ENCODE data around the gene DTD1. TPM values are rescaled to one million over a fixed set of nuclear protein-coding genes. Genes with fewer than 3 reads are reported as not detected.
A peak's percentile ranks its signal among the peaks of the same experiment; 100 is the strongest.

Gene DTD1
- total RNA-seq, 8 experiments from 2014 or later = 44.4 to 163 (median 110) TPM

GRCh38 chr20:18578581-18578980 lies 9.3 kb upstream of the DTD1 start:
- H3K27ac ChIP-seq = no peak overlapping the region
- in situ Hi-C loops (cut with MboI; ENCODE audit: low pct_unique_long_range_greater_than_20kb in 2 of 9, low sequenced_read_pairs in 9 of 9, unreplicated experiment in 9 of 9) = no loop called here
- peaks cover 0 to 4% of the 10 kb centered on the region in 2 donors for H3K4me1 ChIP-seq (replicated peaks in 1 of 2)
- peak in 1 of 8 experiments; percentile 4 for ATAC-seq (replicated peaks in 6 of 8)
- H3K4me3 ChIP-seq = no peak overlapping the region
- 50 to 100% (median 85%) methylated on average over 1 to 6 of the region's 6 CpGs; no CpG with 5 or more reads in 1 of the 10 experiments for WGBS, 10 experiments

- Histone ChIP-seq H3K4me3 (no peak overlapping the region), H3K27ac (no peak overlapping the region), H3K4me1 (replicated peaks in 1 of 2) (peaks cover 8 to 15% of the 10 kb centered on the region in 2 donors)
- in situ Hi-C loops (cut with MboI; ENCODE audit: low pct_unique_long_range_greater_than_20kb in 2 of 9, low sequenced_read_pairs in 9 of 9, unreplicated experiment in 9 of 9) = no loop called here
- 36 to 83% (median 64%) methylated on average over 1 to 4 of the region's 4 CpGs; no CpG with 5 or more reads in 4 of the 10 experiments for WGBS, 10 experiments
- peak in 4 of 8 experiments; percentile 36 to 88 (median 54) for ATAC-seq (replicated peaks in 6 of 8)
Measured at GRCh38 chr20:18580012-18580411, 7.8 kb upstream of the DTD1 start.

- ATAC-seq (replicated peaks in 6 of 8) = peak in 5 of 8 experiments; percentile 21 to 69 (median 45)
- 0 to 50% (median 40%) methylated on average over 1 of the region's 2 CpGs; no CpG with 5 or more reads in 7 of the 10 experiments for WGBS, 10 experiments
Measured at GRCh38 chr20:18585134-18585533, 2.7 kb upstream of the DTD1 start.

GRCh38 chr20:18588574-18588933 lies 700 bp downstream of the DTD1 start:
- Histone ChIP-seq H3K4me1 (replicated peaks in 1 of 2) (peaks cover 30 to 43% of the 10 kb centered on the region in 2 donors), H3K4me3 (peak overlapping the region; percentile 64 to 89 (median 72)), H3K27ac (peak overlapping the region; percentile 95 to 96)
- 0 to 15% (median 0%) methylated on average over 2 to 17 of the region's 18 CpGs; no CpG with 5 or more reads in 2 of the 10 experiments for WGBS, 10 experiments
- in situ Hi-C loops (cut with MboI; ENCODE audit: low pct_unique_long_range_greater_than_20kb in 2 of 9, low sequenced_read_pairs in 9 of 9, unreplicated experiment in 9 of 9) = no loop called here
- ATAC-seq (replicated peaks in 6 of 8) = peak in 5 of 8 experiments; percentile 12 to 29 (median 24)

More at GRCh38 chr20:18585134-18585533, 2.7 kb upstream of the DTD1 start:
- Histone ChIP-seq H3K4me3 (no peak overlapping the region), H3K4me1 (replicated peaks in 1 of 2) (peaks cover 18 to 25% of the 10 kb centered on the region in 2 donors), H3K27ac (peak overlapping the region; percentile 81 to 92)
- in situ Hi-C loops (cut with MboI; ENCODE audit: low pct_unique_long_range_greater_than_20kb in 2 of 9, low sequenced_read_pairs in 9 of 9, unreplicated experiment in 9 of 9) = no loop called here

- no peak for ATAC-seq (replicated peaks in 6 of 8)
- Histone ChIP-seq H3K4me3 (peak overlapping the region; percentile 64 to 89 (median 72)), H3K27ac (peak overlapping the region in 1 of 2 donors; percentile 96), H3K4me1 (replicated peaks in 1 of 2) (peaks cover 22 to 32% of the 10 kb centered on the region in 2 donors)
- WGBS, 10 experiments = 57 to 100% (median 77%) methylated on average over 1 to 4 of the region's 8 CpGs; no CpG with 5 or more reads in 2 of the 10 experiments
- in situ Hi-C loops (cut with MboI; ENCODE audit: low pct_unique_long_range_greater_than_20kb in 2 of 9, low sequenced_read_pairs in 9 of 9, unreplicated experiment in 9 of 9) = no loop called here
Measured at GRCh38 chr20:18589941-18590674, 2.3 kb downstream of the DTD1 start.

- in situ Hi-C loops (cut with MboI; ENCODE audit: low pct_unique_long_range_greater_than_20kb in 2 of 9, low sequenced_read_pairs in 9 of 9, unreplicated experiment in 9 of 9) = no loop called here
- Histone ChIP-seq H3K4me1 (replicated peaks in 1 of 2) (peaks cover 6 to 9% of the 10 kb centered on the region in 2 donors), H3K27ac (no peak overlapping the region), H3K4me3 (no peak overlapping the region)
- ATAC-seq (replicated peaks in 6 of 8) = no peak
Measured at GRCh38 chr20:18596270-18596669, 8.4 kb downstream of the DTD1 start.

GRCh38 chr20:18609741-18610140 lies 21.9 kb downstream of the DTD1 start:
- Histone ChIP-seq H3K4me1 (replicated peaks in 1 of 2) (no peaks in the 10 kb centered on the region), H3K4me3 (no peak overlapping the region), H3K27ac (no peak overlapping the region)
- no peak for ATAC-seq (replicated peaks in 6 of 8)
- in situ Hi-C loops (cut with MboI; ENCODE audit: low pct_unique_long_range_greater_than_20kb in 2 of 9, low sequenced_read_pairs in 9 of 9, unreplicated experiment in 9 of 9) = no loop called here

GRCh38 chr20:18611492-18611891 lies 23.6 kb downstream of the DTD1 start:
- WGBS, 10 experiments = 48 to 95% (median 78%) methylated on average over 1 to 8 of the region's 8 CpGs
- ATAC-seq (replicated peaks in 6 of 8) = no peak
- no peak overlapping the region for H3K27ac ChIP-seq
- H3K4me1 ChIP-seq (replicated peaks in 1 of 2) = no peaks in the 10 kb centered on the region
- in situ Hi-C loops (cut with MboI; ENCODE audit: low pct_unique_long_range_greater_than_20kb in 2 of 9, low sequenced_read_pairs in 9 of 9, unreplicated experiment in 9 of 9) = no loop called here
- H3K4me3 ChIP-seq = no peak overlapping the region

GRCh38 chr20:18613553-18613952 lies 25.7 kb downstream of the DTD1 start:
- Histone ChIP-seq H3K4me3 (no peak overlapping the region), H3K27ac (no peak overlapping the region), H3K4me1 (replicated peaks in 1 of 2) (no peaks in the 10 kb centered on the region)
- 60 to 100% (median 76%) methylated on average over 1 to 2 of the region's 2 CpGs; no CpG with 5 or more reads in 2 of the 10 experiments for WGBS, 10 experiments
- in situ Hi-C loops (cut with MboI; ENCODE audit: low pct_unique_long_range_greater_than_20kb in 2 of 9, low sequenced_read_pairs in 9 of 9, unreplicated experiment in 9 of 9) = no loop called here
- ATAC-seq (replicated peaks in 6 of 8) = peak in 4 of 8 experiments; percentile 27 to 90 (median 59)

- H3K4me3 ChIP-seq = no peak overlapping the region
- WGBS, 10 experiments = 80 to 100% (median 96%) methylated on average over 1 to 5 of the region's 5 CpGs; no CpG with 5 or more reads in 4 of the 10 experiments
- in situ Hi-C loops (cut with MboI; ENCODE audit: low pct_unique_long_range_greater_than_20kb in 2 of 9, low sequenced_read_pairs in 9 of 9, unreplicated experiment in 9 of 9) = no loop called here
- no peak for ATAC-seq (replicated peaks in 6 of 8)
- H3K4me1 ChIP-seq (replicated peaks in 1 of 2) = no peaks in the 10 kb centered on the region
- no peak overlapping the region for H3K27ac ChIP-seq
Measured at GRCh38 chr20:18614244-18614643, 26.4 kb downstream of the DTD1 start.

- Histone ChIP-seq H3K4me3 (no peak overlapping the region), H3K27ac (no peak overlapping the region), H3K4me1 (replicated peaks in 1 of 2) (no peaks in the 10 kb centered on the region)
- whole genome bisulfite sequencing, 10 experiments = 15 to 100% (median 85%) methylated on average over 1 to 4 of the region's 5 CpGs; no CpG with 5 or more reads in 5 of the 10 experiments
- no peak for ATAC-seq (replicated peaks in 6 of 8)
- in situ Hi-C loops (cut with MboI; ENCODE audit: low pct_unique_long_range_greater_than_20kb in 2 of 9, low sequenced_read_pairs in 9 of 9, unreplicated experiment in 9 of 9) = no loop called here
Measured at GRCh38 chr20:18615020-18615650, 27.3 kb downstream of the DTD1 start.

GRCh38 chr20:18621004-18621403 lies 33.1 kb downstream of the DTD1 start:
- 49 to 100% (median 92%) methylated on average over 2 to 5 of the region's 5 CpGs for WGBS, 10 experiments
- Histone ChIP-seq H3K4me3 (no peak overlapping the region), H3K4me1 (replicated peaks in 1 of 2) (no peaks in the 10 kb centered on the region), H3K27ac (no peak overlapping the region)
- no peak for ATAC-seq (replicated peaks in 6 of 8)
- in situ Hi-C loops (cut with MboI; ENCODE audit: low pct_unique_long_range_greater_than_20kb in 2 of 9, low sequenced_read_pairs in 9 of 9, unreplicated experiment in 9 of 9) = no loop called here

- in situ Hi-C loops (cut with MboI; ENCODE audit: low pct_unique_long_range_greater_than_20kb in 2 of 9, low sequenced_read_pairs in 9 of 9, unreplicated experiment in 9 of 9) = no loop called here
- H3K4me1 ChIP-seq (replicated peaks in 1 of 2) = no peaks in the 10 kb centered on the region
- H3K27ac ChIP-seq = no peak overlapping the region
- WGBS, 10 experiments = 79 to 100% (median 97%) methylated on average over 2 to 10 of the region's 14 CpGs
- H3K4me3 ChIP-seq = no peak overlapping the region
- ATAC-seq (replicated peaks in 6 of 8) = no peak
Measured at GRCh38 chr20:18623156-18623910, 35.5 kb downstream of the DTD1 start.

All from motor neuron (in vitro differentiated cells).